GM06990 (cell line): ENCODE data around the gene PPP6R1.

Source experiments
- DNase-seq: peaks from one replicate; pipeline ENCODE4 v3.0.0-alpha.2; 2011; ENCODE audit not compliant: insufficient read length; ENCODE audit errors: extremely low read depth
- H3K27me3 ChIP-seq: replicated peaks from 2 replicates; pipeline ENCODE4 v1.6.0; 2011; ENCODE audit warnings: low read length; ENCODE audit not compliant: control insufficient read depth, insufficient read depth
- H3K36me3 ChIP-seq: 2 replicates; pipeline ENCODE4 v1.5.1; 2011; ENCODE audit warnings: low read length; ENCODE audit not compliant: control insufficient read depth, insufficient read depth
- H3K4me3 ChIP-seq: replicated peaks from 2 replicates; pipeline ENCODE4 v1.5.1; 2011; ENCODE audit warnings: low read depth, mild to moderate bottlenecking, control low read depth, low read length
- TF ChIP-seq, protein P1 (sequence below): IDR thresholded peaks from 2 replicates; pipeline ENCODE4 v1.5.1; 2011; ENCODE audit warnings: low read length, control low read depth, mild to moderate bottlenecking, inconsistent platforms; ENCODE audit not compliant: insufficient read depth, poor library complexity, severe bottlenecking

The PPP6R1 gene

DNA sequence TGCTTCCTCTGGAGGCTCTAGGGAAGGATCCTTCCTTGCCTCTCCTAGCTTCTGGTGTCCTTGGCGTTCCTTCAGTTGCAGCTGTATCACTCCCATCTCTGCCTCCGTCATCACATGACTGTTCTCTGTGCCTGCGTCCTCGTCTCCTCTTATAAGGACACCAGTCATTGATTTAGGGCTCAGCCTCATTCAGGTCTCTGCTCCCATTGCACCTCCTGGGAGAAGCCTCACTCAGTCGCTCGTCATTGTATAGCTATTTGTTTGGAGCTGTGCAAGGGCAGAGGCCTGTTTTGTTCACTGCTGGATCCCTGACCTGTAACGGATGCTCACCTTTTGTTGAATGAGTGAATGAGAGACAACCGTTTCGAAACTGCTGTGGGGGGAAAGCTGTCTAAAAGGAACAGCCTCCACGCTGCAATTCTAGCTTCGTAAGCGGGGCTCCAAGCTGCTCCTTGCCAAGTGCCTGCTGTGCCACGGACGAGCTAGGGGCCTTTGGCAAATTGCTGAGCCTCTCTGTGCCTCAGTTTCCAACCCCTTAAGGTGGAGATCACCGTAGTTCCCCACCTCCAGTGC is 42.2 kb upstream of the PPP6R1 start:
- no peak for DNase-seq
- Histone ChIP-seq H3K36me3 (no peaks in the 10 kb centered on the region), H3K27me3 (no peaks in the 10 kb centered on the region), H3K4me3 (no peak overlapping the region)
- TF ChIP-seq, protein P1, sequence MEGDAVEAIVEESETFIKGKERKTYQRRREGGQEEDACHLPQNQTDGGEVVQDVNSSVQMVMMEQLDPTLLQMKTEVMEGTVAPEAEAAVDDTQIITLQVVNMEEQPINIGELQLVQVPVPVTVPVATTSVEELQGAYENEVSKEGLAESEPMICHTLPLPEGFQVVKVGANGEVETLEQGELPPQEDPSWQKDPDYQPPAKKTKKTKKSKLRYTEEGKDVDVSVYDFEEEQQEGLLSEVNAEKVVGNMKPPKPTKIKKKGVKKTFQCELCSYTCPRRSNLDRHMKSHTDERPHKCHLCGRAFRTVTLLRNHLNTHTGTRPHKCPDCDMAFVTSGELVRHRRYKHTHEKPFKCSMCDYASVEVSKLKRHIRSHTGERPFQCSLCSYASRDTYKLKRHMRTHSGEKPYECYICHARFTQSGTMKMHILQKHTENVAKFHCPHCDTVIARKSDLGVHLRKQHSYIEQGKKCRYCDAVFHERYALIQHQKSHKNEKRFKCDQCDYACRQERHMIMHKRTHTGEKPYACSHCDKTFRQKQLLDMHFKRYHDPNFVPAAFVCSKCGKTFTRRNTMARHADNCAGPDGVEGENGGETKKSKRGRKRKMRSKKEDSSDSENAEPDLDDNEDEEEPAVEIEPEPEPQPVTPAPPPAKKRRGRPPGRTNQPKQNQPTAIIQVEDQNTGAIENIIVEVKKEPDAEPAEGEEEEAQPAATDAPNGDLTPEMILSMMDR: no peak

DNA sequence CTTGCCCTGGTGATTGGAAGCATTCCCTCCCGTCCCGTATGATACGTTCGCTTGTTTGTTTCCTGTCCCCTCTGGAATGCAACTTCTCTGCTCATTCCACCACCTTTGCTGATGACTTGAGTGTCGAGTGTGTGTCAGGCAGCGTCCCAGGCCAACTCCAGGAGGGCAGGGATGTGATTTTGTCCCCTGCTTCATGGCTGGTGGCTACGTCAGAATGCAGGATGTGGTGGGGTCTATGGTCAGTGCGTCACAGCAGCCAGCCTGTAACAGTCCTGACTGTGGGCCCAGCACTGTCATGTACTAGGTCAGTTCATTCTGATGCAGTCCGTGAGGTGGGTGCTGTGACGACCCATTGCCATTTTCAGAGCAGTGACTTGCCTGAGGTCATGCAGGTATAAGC is 41.2 kb upstream of the PPP6R1 start:
- Histone ChIP-seq H3K27me3 (no peaks in the 10 kb centered on the region), H3K4me3 (no peak overlapping the region), H3K36me3 (no peaks in the 10 kb centered on the region)
- TF ChIP-seq, protein P1: no peak
- no peak for DNase-seq

DNA sequence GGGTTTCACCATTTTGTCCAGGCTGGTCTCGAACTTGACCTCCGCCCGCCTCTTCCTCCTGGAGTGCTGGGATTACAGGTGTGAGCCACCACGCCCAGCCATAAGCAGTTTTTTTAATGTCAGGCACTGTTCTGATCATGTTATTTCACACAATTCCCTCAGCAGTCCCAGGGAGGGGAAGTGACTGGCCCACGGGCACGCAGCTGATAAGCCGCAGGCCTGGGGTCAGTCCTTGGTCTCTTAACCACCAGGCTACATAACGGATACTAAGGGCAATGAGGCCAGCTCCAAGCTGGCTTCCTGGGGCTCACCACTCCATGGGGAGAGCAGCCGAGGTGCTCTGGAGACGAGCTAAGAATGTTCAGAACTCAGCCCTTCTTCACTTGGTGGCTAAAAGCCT is 38.5 kb upstream of the PPP6R1 start:
- Histone ChIP-seq H3K4me3 (no peak overlapping the region), H3K36me3 (no peaks in the 10 kb centered on the region), H3K27me3 (no peaks in the 10 kb centered on the region)
- no peak for DNase-seq
- TF ChIP-seq, protein P1: no peak

DNA sequence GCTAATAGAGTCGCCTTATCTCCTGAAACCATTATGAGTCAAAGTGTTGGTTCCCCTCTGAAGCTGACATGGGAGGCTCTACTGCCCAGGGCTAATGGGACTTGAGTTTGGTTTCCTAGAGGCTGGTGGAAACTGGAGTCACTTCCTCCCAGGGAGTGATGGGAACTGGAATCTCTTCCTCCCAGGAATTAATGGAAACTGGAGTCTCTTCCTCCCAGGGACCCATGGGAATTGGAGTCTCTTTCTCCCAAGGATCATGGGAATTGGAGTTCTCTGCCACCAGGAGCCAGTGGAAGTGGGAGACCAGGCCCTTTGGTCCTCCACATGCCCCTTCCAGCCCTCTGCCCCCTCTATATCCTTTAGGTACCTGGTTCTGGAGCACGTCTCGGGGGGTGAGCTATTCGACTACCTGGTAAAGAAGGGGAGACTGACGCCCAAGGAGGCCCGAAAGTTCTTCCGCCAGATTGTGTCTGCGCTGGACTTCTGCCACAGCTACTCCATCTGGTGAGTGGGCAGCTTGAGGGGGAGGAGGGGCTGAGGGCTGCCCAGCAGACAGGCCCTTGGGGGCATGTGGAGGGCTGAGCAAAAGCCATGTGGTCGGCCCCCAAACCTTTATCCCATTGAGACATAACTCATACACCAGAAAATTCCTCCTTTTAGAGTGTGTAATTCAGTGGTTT is 30.4 kb upstream of the PPP6R1 start:
- TF ChIP-seq, protein P1: no peak
- H3K36me3 ChIP-seq: no peaks in the 10 kb centered on the region
- DNase-seq: no peak
- H3K4me3 ChIP-seq: no peak overlapping the region
- H3K27me3 ChIP-seq: no peaks in the 10 kb centered on the region

DNA sequence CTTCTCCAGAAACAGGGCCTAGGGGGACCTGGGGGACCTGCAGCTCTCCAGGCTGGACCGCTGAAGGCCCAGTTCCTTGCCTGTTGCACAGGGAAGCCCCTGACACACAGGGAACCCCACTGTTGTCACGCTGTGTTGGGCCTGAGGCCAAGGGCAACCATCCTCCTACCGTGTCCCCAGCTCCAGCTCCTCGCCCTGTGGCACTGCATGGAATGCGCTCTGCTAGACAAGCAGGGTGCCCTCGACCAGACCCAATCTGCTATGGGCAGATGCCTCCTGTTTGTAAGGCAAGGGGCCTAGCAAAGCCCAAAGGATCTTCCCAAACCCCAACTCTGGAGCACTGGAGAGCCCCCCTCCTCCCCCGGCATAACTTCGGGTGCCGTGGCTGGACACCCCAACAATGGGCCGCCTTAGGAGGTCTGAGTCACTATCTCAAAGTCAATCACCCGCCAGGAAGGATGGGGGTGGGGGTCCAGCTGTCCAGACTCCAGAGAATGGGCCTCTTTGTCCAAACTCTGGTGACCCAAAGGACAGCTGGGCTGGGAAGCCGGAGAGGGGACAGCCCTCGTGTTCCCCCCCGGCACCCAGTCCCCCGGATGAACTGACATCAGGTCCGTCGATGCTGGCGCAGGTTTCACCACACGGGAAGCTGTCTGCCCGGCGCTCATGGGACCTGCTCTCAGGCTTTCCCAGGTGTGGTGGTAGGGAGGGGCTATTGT is 28.7 kb upstream of the PPP6R1 start:
- H3K27me3 ChIP-seq: no peaks in the 10 kb centered on the region

More for the DNA sequence above, 28.7 kb upstream of the PPP6R1 start:
- Histone ChIP-seq H3K4me3 (no peak overlapping the region), H3K36me3 (no peaks in the 10 kb centered on the region)
- TF ChIP-seq, protein P1: no peak
- DNase-seq: no peak
